ENCODE results near the gene APOE.
A peak's percentile ranks its signal among the peaks of the same experiment; 100 is the strongest.

The APOE gene

DNA sequence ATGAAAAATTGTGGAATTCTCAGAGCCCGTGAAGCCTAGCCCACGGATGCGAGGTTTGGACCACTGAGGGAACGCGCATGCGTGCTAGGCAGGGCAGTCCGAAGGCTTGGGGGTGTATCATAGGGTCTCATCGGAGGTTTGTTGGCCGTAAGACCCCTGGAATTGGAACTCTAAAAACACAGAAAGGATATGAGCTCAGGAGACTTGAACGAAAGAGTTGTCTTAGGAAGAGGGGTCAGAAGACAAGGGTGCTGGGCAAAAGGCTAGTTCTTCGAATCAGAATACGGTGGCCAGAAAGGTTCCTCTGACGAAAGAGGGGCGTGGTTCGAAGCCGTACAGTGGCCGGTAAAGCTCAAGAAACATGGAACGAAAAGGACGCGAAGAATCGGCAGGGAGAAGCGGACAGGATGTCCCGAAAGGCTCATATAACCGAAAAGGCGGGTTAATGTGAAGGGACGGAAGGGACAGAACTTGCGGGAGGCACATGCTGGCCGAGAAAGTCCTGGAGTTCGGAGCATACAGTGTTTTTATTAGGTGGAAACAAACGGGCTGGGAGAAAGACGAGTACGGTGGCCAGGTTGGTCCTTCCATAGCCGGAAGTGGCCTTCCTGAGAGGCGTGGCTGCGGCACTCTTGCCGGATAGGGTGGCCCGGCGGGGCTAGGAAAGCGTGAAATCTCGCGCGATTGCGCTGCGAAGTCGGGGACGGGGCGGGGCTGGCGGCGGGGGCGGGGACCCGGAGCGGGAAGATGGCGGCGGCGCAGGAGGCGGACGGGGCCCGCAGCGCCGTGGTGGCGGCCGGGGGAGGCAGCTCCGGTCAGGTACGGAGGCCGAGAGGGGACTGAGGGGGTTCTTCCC is 49.3 kb downstream of the APOE start, which contains the start of gene CLPTM1:
Gene CLPTM1 (plus strand): TSS at position 732 of the 856 bp plus-strand sequence. CDS start 16 bp downstream, at position 748.
- peak; percentile 96 for DNase-seq (ENCODE audit: low spot score)

GRCh38 chr19:44955505-44956439 is 50.2 kb downstream of the APOE start:
- no peak for DNase-seq (ENCODE audit: low spot score)

- DNase-seq (ENCODE audit: low spot score): no peak
These were observed 51.9 kb downstream of the APOE start for GRCh38 chr19:44957526-44957925.

DNA sequence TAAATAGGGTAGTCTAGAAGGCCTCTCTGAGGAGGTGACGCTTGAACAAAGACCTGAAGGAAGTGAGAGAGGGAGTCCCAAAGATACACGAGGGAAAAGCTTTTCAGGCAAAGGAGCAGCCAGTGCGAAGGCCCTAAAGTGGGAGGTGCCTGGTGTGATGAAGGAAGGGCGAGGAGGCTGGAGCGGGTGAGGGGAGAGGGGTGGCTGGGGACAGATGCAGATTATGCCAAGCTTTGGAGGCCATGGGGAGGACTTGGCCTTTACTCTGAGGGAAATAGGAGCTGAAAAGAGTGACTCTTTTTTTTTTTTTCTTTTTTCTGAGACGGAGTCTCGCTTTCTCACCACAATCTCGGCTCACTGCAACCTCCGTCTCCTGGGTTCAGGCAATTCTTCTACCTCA is 52.5 kb downstream of the APOE start:
- no peak for DNase-seq (ENCODE audit: low spot score)
